GM12874 (cell line): ENCODE results near the gene MYL11.
A peak's percentile ranks its signal among the peaks of the same experiment; 100 is the strongest.

ENCODE experiments used
- TF ChIP-seq, protein P1 (sequence below): IDR thresholded peaks from 2 replicates; pipeline ENCODE4 v1.5.1; 2011; ENCODE audit warnings: low read depth, mild to moderate bottlenecking, control low read depth, low read length, moderate library complexity; ENCODE audit not compliant: insufficient read depth

MYL11 gene

DNA sequence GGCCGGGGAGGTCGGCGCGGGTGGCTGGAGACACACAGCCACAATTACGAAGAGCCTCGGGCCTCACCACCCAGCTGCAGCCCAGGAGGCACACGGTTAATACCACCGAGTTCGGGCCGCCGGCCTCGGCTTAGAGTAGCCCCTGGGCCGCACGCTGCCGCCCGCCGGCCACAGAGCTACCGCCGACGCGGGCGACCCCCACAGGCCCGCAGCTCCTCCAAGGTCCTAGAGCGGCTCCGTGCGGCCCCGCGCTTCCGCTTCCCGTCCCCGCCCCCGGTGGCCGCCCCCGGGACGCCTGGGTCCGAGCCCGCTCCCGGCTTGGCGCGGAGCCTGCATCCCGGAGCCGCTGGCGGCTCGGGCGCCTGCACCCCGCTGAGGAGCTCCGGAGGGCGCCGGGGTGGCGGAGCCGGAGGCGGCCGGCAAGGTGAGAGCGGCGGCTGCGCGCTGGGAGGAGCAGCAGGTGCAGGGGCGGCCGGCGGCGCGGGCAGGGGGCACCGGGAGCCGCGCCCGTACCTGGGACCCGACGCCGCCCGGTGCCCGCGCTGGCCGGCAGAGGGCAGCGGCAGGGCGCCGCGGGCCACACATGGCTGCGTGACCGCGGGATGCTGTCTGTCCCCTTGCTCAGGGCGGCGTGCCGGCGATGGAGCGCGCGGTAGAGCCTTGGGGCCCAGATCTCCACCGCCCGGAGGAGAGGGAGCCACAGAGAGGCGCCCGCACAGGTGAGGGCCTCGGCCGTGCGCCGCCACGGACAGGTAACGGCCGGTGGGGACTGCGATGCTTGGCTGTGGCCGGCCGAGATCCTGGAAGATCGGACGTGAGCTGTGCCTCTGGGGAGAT, 20.8 kb downstream of the MYL11 start, which contains the start of gene ZNF48:
Gene ZNF48 (plus strand): TSS at position 266 of the 837 bp plus-strand sequence. CDS start 375 bp downstream, at position 641.
- TF ChIP-seq, protein P1, sequence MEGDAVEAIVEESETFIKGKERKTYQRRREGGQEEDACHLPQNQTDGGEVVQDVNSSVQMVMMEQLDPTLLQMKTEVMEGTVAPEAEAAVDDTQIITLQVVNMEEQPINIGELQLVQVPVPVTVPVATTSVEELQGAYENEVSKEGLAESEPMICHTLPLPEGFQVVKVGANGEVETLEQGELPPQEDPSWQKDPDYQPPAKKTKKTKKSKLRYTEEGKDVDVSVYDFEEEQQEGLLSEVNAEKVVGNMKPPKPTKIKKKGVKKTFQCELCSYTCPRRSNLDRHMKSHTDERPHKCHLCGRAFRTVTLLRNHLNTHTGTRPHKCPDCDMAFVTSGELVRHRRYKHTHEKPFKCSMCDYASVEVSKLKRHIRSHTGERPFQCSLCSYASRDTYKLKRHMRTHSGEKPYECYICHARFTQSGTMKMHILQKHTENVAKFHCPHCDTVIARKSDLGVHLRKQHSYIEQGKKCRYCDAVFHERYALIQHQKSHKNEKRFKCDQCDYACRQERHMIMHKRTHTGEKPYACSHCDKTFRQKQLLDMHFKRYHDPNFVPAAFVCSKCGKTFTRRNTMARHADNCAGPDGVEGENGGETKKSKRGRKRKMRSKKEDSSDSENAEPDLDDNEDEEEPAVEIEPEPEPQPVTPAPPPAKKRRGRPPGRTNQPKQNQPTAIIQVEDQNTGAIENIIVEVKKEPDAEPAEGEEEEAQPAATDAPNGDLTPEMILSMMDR: peak; percentile 56

DNA sequence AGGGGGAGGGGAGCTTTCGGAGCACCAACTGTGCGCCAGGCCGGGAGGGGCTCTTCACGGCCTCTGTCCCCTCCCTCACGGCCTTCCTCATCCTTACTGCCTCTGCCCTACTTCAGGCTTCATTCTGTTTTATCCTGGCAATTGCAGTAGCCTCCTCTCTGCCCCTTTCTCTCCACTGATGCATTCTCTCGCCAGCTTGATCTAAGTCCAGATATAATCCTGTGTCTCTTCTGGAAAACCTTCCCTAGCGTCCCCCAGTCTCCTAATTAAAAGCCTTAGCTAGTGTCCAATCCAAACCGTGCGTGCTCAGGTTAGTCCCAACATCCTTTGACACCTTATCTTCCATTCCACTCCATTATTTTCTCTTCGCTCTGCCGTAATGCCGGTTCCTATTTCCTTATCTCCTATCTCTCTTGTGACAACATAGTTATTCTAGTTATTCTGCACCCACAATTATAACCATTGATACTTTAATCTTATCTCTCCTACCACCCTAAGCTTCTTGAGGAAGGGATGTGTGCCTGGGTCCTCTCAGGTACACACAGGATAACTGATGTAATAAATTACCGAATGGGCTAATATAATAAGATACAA, 21.5 kb downstream of the MYL11 start:
- TF ChIP-seq, protein P1: no peak

DNA sequence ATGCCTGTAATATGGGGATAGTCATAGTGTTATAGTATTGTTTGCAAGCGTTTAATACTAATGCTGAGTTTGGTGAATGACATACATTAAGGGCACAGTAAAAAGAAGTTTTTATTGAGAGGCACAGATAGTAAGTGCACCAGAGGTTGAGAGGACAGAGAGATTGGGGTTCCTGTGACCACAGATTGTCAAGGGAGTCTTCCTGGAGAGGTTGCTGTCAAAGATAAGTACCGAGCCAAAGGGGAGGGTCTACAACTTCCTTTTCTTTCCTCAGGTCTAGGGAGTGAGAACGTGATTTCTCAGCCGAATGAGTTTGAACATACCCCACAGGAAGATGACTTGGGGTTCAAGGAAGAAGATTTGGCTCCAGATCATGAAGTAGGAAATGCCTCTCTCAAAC, 22.5 kb downstream of the MYL11 start:
- TF ChIP-seq, protein P1: no peak

DNA sequence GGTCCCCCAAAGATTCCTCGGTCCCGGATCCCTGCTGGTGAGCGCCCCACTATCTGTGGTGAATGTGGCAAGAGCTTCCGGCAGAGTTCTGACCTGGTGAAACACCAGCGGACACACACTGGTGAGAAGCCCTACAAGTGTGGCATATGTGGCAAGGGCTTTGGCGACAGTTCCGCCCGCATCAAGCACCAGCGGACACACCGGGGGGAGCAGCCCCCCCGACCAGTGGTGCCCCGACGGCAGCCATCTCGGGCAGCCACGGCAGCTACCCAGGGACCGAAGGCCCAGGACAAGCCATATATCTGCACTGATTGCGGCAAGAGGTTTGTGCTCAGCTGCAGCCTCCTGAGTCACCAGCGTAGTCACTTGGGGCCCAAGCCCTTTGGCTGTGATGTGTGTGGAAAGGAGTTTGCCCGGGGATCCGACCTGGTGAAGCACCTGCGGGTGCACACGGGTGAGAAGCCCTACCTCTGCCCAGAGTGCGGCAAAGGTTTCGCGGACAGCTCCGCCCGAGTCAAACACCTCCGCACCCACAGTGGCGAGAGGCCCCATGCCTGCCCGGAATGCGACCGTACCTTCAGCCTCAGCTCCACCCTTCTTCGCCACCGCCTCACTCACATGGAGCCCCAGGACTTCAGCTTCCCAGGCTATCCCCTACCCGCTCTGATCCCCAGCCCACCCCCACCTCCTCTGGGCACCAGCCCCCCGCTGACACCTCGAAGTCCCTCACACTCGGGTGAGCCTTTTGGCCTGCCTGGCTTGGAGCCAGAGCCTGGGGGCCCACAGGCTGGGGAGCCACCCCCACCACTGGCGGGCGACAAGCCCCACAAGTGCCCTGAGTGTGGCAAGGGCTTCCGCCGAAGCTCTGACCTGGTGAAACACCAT, 23.4 kb downstream of the MYL11 start:
- TF ChIP-seq, protein P1: no peak

DNA sequence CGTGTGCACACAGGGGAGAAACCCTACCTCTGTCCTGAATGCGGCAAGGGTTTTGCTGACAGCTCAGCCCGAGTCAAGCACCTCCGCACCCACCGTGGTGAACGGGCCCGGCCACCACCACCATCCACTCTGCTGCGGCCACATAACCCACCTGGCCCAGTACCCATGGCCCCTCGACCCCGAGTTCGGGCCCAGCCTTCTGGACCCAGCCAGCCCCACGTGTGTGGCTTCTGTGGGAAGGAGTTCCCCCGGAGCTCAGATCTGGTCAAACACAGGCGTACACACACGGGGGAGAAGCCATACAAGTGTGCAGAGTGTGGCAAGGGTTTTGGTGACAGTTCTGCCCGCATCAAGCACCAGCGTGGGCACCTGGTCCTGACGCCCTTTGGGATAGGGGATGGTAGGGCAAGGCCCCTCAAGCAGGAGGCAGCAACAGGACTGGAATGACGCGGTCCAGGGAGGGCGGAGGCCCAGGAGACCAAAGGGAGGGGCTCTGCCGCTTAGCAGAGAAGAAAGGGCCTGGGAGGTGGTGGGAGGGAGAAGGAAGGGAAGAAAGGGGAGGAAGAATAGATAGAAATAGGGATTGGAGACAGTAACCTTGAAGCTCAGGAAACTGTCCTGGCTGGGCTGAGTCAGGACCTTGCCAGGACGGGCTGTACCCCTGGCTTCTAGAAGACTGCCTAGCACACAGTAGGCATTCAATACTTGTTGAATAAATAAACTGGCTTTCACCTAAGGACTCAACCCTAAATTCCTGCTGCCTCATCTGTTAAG, 24.2 kb downstream of the MYL11 start:
- TF ChIP-seq, protein P1: no peak

DNA sequence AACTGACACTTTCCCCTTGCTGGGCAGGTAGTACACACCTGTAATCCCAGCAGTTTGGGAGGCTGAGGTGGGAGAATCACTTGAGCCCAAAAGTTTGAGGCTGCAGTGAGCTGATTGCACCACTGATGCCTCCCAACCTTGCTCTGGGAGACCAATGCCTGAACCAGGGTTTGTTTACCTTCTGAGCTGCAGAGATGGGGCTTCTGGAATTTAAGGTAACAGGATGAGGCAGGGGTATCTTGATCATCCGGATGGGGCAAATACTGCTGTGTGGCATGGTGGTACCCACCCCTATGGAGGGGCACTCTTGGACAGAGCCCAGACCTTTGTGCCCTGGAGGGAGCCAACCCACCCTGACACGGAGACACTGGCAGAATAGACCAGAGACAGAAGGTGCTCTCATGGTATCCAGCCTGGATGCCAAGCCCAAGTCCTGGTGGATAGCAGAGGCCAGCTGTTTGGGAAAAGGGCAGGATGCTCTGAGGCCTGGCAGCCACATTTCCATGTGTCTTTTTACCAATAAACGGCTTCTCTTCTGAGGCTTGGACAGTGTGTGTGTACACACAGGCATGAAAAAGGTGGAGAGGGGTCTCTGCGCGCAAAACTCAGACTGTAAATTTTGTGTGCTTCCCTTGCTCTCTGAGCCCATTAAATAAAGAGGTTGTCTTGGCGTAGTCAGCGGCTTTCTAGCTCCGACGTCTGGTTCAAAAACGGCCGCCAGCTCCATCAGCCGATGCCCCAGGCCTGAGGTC, 25.0 kb downstream of the MYL11 start:
- TF ChIP-seq, protein P1: no peak
